HepG2 (cell line): ENCODE results near the gene CHP1. TPM values are rescaled to one million over a fixed set of nuclear protein-coding genes. Genes with fewer than 3 reads are reported as not detected.

ENCODE experiments used
- ATAC-seq: fragments of 200-7000 bp; cut with Tn5 transposase; 3 replicates; pipeline ENCODE4 v1.9.1; 2020; ENCODE audit warnings: mild to moderate bottlenecking, moderate library complexity
- BruUV-seq: library from RNA; stranded (reverse); fragments of 400-500 nt; replicated peaks from 2 replicates; lab custom pipeline; 2021; lab: Mats Ljungman, UMichigan
- CTCF ChIA-PET: fragments of 300-600 bp; formaldehyde crosslinking; extraction: SDS; loops from one replicate; lab custom pipeline; 2021; ENCODE audit warnings: low total read pairs, inconsistent platforms, low intra/inter-chr PET ratio; lab: Yijun Ruan, JAX
- POLR2A ChIA-PET: fragments of 350-600 bp; sonication (Branson Sonifier 250); formaldehyde crosslinking; loops from one replicate; lab custom pipeline; 2020; ENCODE audit warnings: antibody characterized with exemption, inconsistent platforms; lab: Yijun Ruan, JAX
- DNase-seq: peaks from one replicate; pipeline ENCODE4 v3.0.0-alpha.2; 2015; ENCODE audit warnings: low spot score
- FAIRE-seq: peaks from 3 replicates; lab custom pipeline; 2011; peaks lifted over from hg19 to GRCh38; lab: Jason Lieb, UNC
- H2AFZ ChIP-seq: one replicate; pipeline ENCODE4 v1.6.1; 2011; ENCODE audit warnings: low read length, inconsistent platforms
- H3K27ac ChIP-seq: fragments of 300-600 bp; 3 replicates; pipeline ENCODE4 v1.8.0; 2011; ENCODE audit warnings: mixed run types, mild to moderate bottlenecking, mixed read lengths, low read length, inconsistent platforms; ENCODE audit not compliant: insufficient read depth; ENCODE audit errors: extremely low read length
- H3K27me3 ChIP-seq, 2 experiments: fragments of 200-600 bp in 1 of 2; 2 replicates in 1 of 2; 3 replicates in 1 of 2; pipeline versions ENCODE4 v1.6.0 to v1.8.0; 2011; ENCODE audit warnings: low read length in 2 of 2, mild to moderate bottlenecking in 2 of 2, moderate library complexity in 2 of 2, inconsistent platforms in 1 of 2; ENCODE audit not compliant: insufficient read depth in 2 of 2, control insufficient read depth in 1 of 2
- H3K36me3 ChIP-seq, 2 experiments: fragments of 200-600 bp in 1 of 2; replicated peaks in 1 of 2; 2 replicates in 1 of 2; 3 replicates in 1 of 2; pipeline versions ENCODE4 v1.5.1 to v1.8.0; 2011; ENCODE audit warnings: low read length in 2 of 2, inconsistent platforms in 1 of 2; ENCODE audit not compliant: insufficient read depth in 2 of 2, control insufficient read depth in 1 of 2
- H3K4me1 ChIP-seq: 2 replicates; pipeline ENCODE4 v1.5.1; 2012; ENCODE audit warnings: low read length, inconsistent platforms; ENCODE audit not compliant: insufficient read depth
- H3K4me2 ChIP-seq: 2 replicates; pipeline ENCODE4 v1.6.0; 2011; ENCODE audit warnings: low read depth, low read length, inconsistent platforms
- H3K4me3 ChIP-seq, 3 experiments: fragments of 200-600 bp in 1 of 3; sonication (generic), shearing (Covaris generic) in 1 of 3; replicated peaks in 1 of 3; 2 replicates each; pipeline ENCODE4 v1.5.1; 2011 to 2016; ENCODE audit warnings: low read length in 3 of 3, inconsistent platforms in 2 of 3, low read depth in 2 of 3, mild to moderate bottlenecking in 2 of 3, control low read depth in 1 of 3, mixed read lengths in 1 of 3; ENCODE audit not compliant: insufficient read depth in 1 of 3
- H3K79me2 ChIP-seq: one replicate; pipeline ENCODE4 v1.6.1; 2011; ENCODE audit warnings: low read length, inconsistent platforms; ENCODE audit not compliant: insufficient read depth
- H3K9ac ChIP-seq: 2 replicates; pipeline ENCODE4 v1.6.0; 2011; ENCODE audit warnings: mild to moderate bottlenecking, low read depth, low read length, inconsistent platforms; ENCODE audit not compliant: insufficient read depth
- H3K9me3 ChIP-seq: 2 replicates; pipeline ENCODE4 v1.5.1; 2012; ENCODE audit warnings: mild to moderate bottlenecking, low read length
- H4K20me1 ChIP-seq: 2 replicates; pipeline ENCODE4 v1.6.0; 2011; ENCODE audit warnings: inconsistent platforms, mild to moderate bottlenecking, low read length, moderate library complexity; ENCODE audit not compliant: insufficient read depth
- ARID2 ChIP-seq: sonication (generic); formaldehyde crosslinking; IDR thresholded peaks from 2 replicates; pipeline ENCODE4 v1.8.1; 2022; ENCODE audit warnings: mild to moderate bottlenecking, missing genetic modification reagents, borderline replicate concordance
- CREM ChIP-seq, 2 experiments: sonication (generic) in 1 of 2; formaldehyde crosslinking in 1 of 2; IDR thresholded peaks; 2 replicates each; pipeline versions ENCODE4 v1.4.0 to v1.6.1; 2016 to 2020; ENCODE audit warnings: antibody characterized with exemption in 1 of 2, mild to moderate bottlenecking in 1 of 2, missing genetic modification reagents in 1 of 2
- EP300 ChIP-seq, 3 experiments: sonication (generic) in 1 of 3; formaldehyde crosslinking in 1 of 3; IDR thresholded peaks; 2 replicates each; pipeline versions ENCODE4 v1.5.1 to v1.6.1; 2011 to 2020; ENCODE audit warnings: low read depth in 2 of 3, low read length in 2 of 3, borderline replicate concordance in 1 of 3, improper control_type of control experiment in 1 of 3, mild to moderate bottlenecking in 1 of 3, missing genetic modification reagents in 1 of 3, moderate library complexity in 1 of 3
- HDAC1 ChIP-seq: sonication (generic); formaldehyde crosslinking; IDR thresholded peaks from 2 replicates; pipeline ENCODE4 v1.5.1; 2020; ENCODE audit warnings: mild to moderate bottlenecking, missing genetic modification reagents
- HNF4A ChIP-seq: sonication (generic); formaldehyde crosslinking; IDR thresholded peaks from 2 replicates; pipeline ENCODE4 v1.4.0; 2020; ENCODE audit warnings: missing genetic modification reagents
- ISX ChIP-seq: sonication (generic); formaldehyde crosslinking; conservative IDR thresholded peaks from 2 replicates; pipeline ENCODE4 v1.5.0; 2020; ENCODE audit warnings: missing genetic modification reagents
- ONECUT2 ChIP-seq: sonication (generic); formaldehyde crosslinking; IDR thresholded peaks from 2 replicates; pipeline ENCODE4 v1.4.0; 2020; ENCODE audit warnings: missing genetic modification reagents
- RBM22 ChIP-seq: fragments of 200-400 bp; formaldehyde crosslinking; optimal IDR thresholded peaks from 2 replicates; pipeline ENCODE3; 2017; ENCODE audit warnings: mild to moderate bottlenecking, low read length, moderate library complexity
- SALL1 ChIP-seq: sonication (generic); formaldehyde crosslinking; IDR thresholded peaks from 2 replicates; pipeline ENCODE4 v1.8.0; 2022; ENCODE audit warnings: mild to moderate bottlenecking, missing genetic modification reagents
- SALL2 ChIP-seq: sonication (generic); formaldehyde crosslinking; IDR thresholded peaks from 2 replicates; pipeline ENCODE4 v1.8.1; 2023; ENCODE audit warnings: mild to moderate bottlenecking, missing genetic modification reagents, inconsistent platforms
- SAP130 ChIP-seq: IDR thresholded peaks from 2 replicates; pipeline ENCODE4 v1.6.1; 2016; ENCODE audit warnings: low read depth
- TCF7 ChIP-seq: sonication (generic); IDR thresholded peaks from 2 replicates; pipeline ENCODE4 v1.6.1; 2016; ENCODE audit warnings: antibody characterized with exemption, low read depth
- THAP11 ChIP-seq: IDR thresholded peaks from 2 replicates; pipeline ENCODE4 v1.6.1; 2016; ENCODE audit warnings: missing biosample characterization, missing genetic modification reagents
- ZKSCAN1 ChIP-seq: fragments of 150-350 bp; IDR thresholded peaks from 2 replicates; pipeline ENCODE4 v1.6.1; 2014; ENCODE audit warnings: low read length
- ZNF354B ChIP-seq: sonication (generic); formaldehyde crosslinking; IDR thresholded peaks from 2 replicates; pipeline ENCODE4 v1.8.0; 2022; ENCODE audit warnings: mild to moderate bottlenecking, missing genetic modification reagents
- ZNF557 ChIP-seq: sonication (generic); formaldehyde crosslinking; IDR thresholded peaks from 2 replicates; pipeline ENCODE4 v1.4.0; 2020; ENCODE audit warnings: missing genetic modification reagents
- WGBS: methylation state at CpG from one replicate; pipeline ENCODE4 v1.1.6; 2017; ENCODE audit warnings: low lambda C conversion rate; 5-methylcytosine and 5-hydroxymethylcytosine counted together
- in situ Hi-C: cut with HindIII; loops from 2 replicates; pipeline ENCODE4 v1.10.0; 2017; ENCODE audit warnings: low pct_unique_long_range_greater_than_20kb; ENCODE audit not compliant: extremely low pct_ligation_motif_present
- intact Hi-C: fragments of 100-400 bp; cut with micrococcal nuclease; formaldehyde crosslinking; loops from one replicate; pipeline ENCODE4 v1.10.0; 2022; ENCODE audit not compliant: unreplicated experiment
- polyA plus RNA-seq, 8 experiments: library from polyadenylated mRNA; depleted of rRNA in 3 of 8; stranded (reverse) in 7 of 8; unstranded in 1 of 8; fragments of >200 nt; fragmentation: Illumina TruSeq in 4 of 8; extraction: Trizol in 4 of 8; gene quantifications; 2 replicates each; pipeline versions ENCODE4 v1.2.1 to v1.2.3, GENCODE V29; 2011 to 2016; ENCODE audit warnings: low read depth in 4 of 8, missing spikeins in 1 of 8, mixed read lengths in 1 of 8; ENCODE audit not compliant: insufficient read depth in 1 of 8
- total RNA-seq, 5 experiments: library from RNA; depleted of rRNA; stranded (reverse); fragments of >200 nt; fragmentation: Illumina TruSeq; extraction: Trizol; gene quantifications; 2 replicates each; pipeline ENCODE4 v1.2.3, GENCODE V29; 2016; ENCODE audit warnings: low read depth in 1 of 5
- TF ChIP-seq, protein P1 (sequence below): IDR thresholded peaks from 2 replicates; pipeline ENCODE4 v1.6.1; 2016; ENCODE audit warnings: control low read depth

CHP1 gene
- total and polyA plus RNA-seq, 2 of the 13 experiments (the other 11 are each of a cell fraction or from before 2014, with no cell fraction given) = 49.6 to 76.4 TPM

- no peaks in the 10 kb centered on the region for H3K79me2 ChIP-seq
- ATAC-seq (no peak), FAIRE-seq (no peak), DNase-seq (no peak)
- POLR2A ChIA-PET = no interaction called here
- no peaks in the 10 kb centered on the region for H3K27me3 ChIP-seq
- peak overlapping the region; percentile 66 for H3K27ac ChIP-seq
- H3K4me1 ChIP-seq = peaks cover 41% of the 10 kb centered on the region
- H4K20me1 ChIP-seq = no peaks in the 10 kb centered on the region
- no peak overlapping the region for H2AFZ ChIP-seq
- no peak overlapping the region for H3K4me2 ChIP-seq
- H3K9ac ChIP-seq = no peak overlapping the region
- H3K4me3 ChIP-seq = no peak overlapping the region
- intact Hi-C loops (no loop called here), in situ Hi-C loops (no loop called here)
- H3K36me3 ChIP-seq = peaks cover 3 to 23% of the 10 kb centered on the region in 2 experiments; a peak in 4 of 5 replicates
- CTCF ChIA-PET = no interaction called here
- TF ChIP-seq ZNF354B (CRISPR knock-in tag) (no peak), SAP130 (CRISPR knock-in tag) (no peak), ZKSCAN1 (no peak), ZNF557 (no peak)
- TF ChIP-seq, protein P1, sequence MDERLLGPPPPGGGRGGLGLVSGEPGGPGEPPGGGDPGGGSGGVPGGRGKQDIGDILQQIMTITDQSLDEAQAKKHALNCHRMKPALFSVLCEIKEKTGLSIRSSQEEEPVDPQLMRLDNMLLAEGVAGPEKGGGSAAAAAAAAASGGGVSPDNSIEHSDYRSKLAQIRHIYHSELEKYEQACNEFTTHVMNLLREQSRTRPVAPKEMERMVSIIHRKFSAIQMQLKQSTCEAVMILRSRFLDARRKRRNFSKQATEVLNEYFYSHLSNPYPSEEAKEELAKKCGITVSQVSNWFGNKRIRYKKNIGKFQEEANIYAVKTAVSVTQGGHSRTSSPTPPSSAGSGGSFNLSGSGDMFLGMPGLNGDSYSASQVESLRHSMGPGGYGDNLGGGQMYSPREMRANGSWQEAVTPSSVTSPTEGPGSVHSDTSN = no peak
- no TSS peak for BruUV-seq
- no peaks in the 10 kb centered on the region for H3K9me3 ChIP-seq
- 94% methylated on average over 3 of the region's 3 CpGs for WGBS
These were observed 47.3 kb downstream of the CHP1 start for GRCh38 chr15:41278319-41278718.

- in situ Hi-C loops = loop anchor here (5.0 kb wide), 1 partner anchor 53 kb away; the partner anchor contains the start of genes NUSAP1 and OIP5
- DNase-seq (peak; percentile 42), FAIRE-seq (peak; percentile 61), ATAC-seq (peak; percentile 46)
- Histone ChIP-seq H3K27ac (peak overlapping the region; percentile 66), H4K20me1 (no peaks in the 10 kb centered on the region), H3K4me3 (no peak overlapping the region), H3K79me2 (peaks cover 9% of the 10 kb centered on the region), H3K4me2 (no peak overlapping the region), H3K27me3 (no peaks in the 10 kb centered on the region; a peak in 1 of 5 replicates), H3K36me3 (peaks cover 1 to 14% of the 10 kb centered on the region in 2 experiments; a peak in 2 of 5 replicates), H3K9ac (no peak overlapping the region), H2AFZ (no peak overlapping the region), H3K9me3 (no peaks in the 10 kb centered on the region), H3K4me1 (peaks cover 44% of the 10 kb centered on the region)
- intact Hi-C loops = loop anchor here (5.0 kb wide), 2 partner anchors 47 to 213 kb away; partner anchors contain the start of genes CHP1, EXD1 and ITPKA
- BruUV-seq = TSS peak; percentile 11
- 81% methylated on average over 1 of the region's 1 CpG for WGBS
- ChIA-PET CTCF (no interaction called here), POLR2A (no interaction called here)
- TF ChIP-seq RBM22 = peak; percentile 42
- TF ChIP-seq EP300 (IDR thresholded peaks at IDR 0.05; ENCODE audit: low read depth in 2 of 2, low read length in 2 of 2) = 0 out of 4 replicates have a peak, but pooled peaks of 1 of the 2 experiments have one; percentile 59
- no peak for TF ChIP-seq EP300 (CRISPR knock-in tag; IDR thresholded peaks at IDR 0.05; ENCODE audit: borderline replicate concordance)
- peak; percentile 58; the same call in 1 of the 2 replicates for TF ChIP-seq HNF4A (CRISPR knock-in tag)
- peak; percentile 65 for TF ChIP-seq TCF7
- TF ChIP-seq ISX (CRISPR knock-in tag) = no peak
- no peak for TF ChIP-seq THAP11 (CRISPR knock-in tag)
- TF ChIP-seq ARID2 = no peak
- peak; percentile 33; the same call in 1 of the 2 replicates for TF ChIP-seq CREM (IDR thresholded peaks at IDR 0.05)
- TF ChIP-seq CREM (CRISPR knock-in tag; IDR thresholded peaks at IDR 0.05) = no peak
- 0 out of 2 replicates have a peak, but pooled peaks have one; percentile 4 for TF ChIP-seq HDAC1 (CRISPR knock-in tag)
- no peak for TF ChIP-seq SALL2 (CRISPR knock-in tag)
- peak; percentile 67 for TF ChIP-seq ONECUT2 (CRISPR knock-in tag)
- 0 out of 2 replicates have a peak, but pooled peaks have one; percentile 31 for TF ChIP-seq SAP130 (CRISPR knock-in tag)
- TF ChIP-seq SALL1 (CRISPR knock-in tag) = peak; percentile 37; the same call in 1 of the 2 replicates
These were observed 48.6 kb downstream of the CHP1 start for GRCh38 chr15:41279535-41280283.
